Measurements from ENCODE around the gene CELSR2.

- TF ChIP-seq, protein P1, sequence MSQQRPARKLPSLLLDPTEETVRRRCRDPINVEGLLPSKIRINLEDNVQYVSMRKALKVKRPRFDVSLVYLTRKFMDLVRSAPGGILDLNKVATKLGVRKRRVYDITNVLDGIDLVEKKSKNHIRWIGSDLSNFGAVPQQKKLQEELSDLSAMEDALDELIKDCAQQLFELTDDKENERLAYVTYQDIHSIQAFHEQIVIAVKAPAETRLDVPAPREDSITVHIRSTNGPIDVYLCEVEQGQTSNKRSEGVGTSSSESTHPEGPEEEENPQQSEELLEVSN (IDR thresholded peaks at IDR 0.05) = no peak
- TF ChIP-seq, protein P2, sequence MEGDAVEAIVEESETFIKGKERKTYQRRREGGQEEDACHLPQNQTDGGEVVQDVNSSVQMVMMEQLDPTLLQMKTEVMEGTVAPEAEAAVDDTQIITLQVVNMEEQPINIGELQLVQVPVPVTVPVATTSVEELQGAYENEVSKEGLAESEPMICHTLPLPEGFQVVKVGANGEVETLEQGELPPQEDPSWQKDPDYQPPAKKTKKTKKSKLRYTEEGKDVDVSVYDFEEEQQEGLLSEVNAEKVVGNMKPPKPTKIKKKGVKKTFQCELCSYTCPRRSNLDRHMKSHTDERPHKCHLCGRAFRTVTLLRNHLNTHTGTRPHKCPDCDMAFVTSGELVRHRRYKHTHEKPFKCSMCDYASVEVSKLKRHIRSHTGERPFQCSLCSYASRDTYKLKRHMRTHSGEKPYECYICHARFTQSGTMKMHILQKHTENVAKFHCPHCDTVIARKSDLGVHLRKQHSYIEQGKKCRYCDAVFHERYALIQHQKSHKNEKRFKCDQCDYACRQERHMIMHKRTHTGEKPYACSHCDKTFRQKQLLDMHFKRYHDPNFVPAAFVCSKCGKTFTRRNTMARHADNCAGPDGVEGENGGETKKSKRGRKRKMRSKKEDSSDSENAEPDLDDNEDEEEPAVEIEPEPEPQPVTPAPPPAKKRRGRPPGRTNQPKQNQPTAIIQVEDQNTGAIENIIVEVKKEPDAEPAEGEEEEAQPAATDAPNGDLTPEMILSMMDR (IDR thresholded peaks at IDR 0.05; ENCODE audit: control extremely low read depth in 1 of 3, insufficient read depth in 1 of 3, low read depth in 1 of 3, low read length in 3 of 3) = no peak
- no peak for TF ChIP-seq EGR1 (IDR thresholded peaks at IDR 0.05; ENCODE audit: borderline replicate concordance, low read depth, low read length)
- TF ChIP-seq POLR2A (IDR thresholded peaks at IDR 0.05; ENCODE audit: control extremely low read depth in 1 of 2, low read depth in 2 of 2, low read length in 2 of 2) = no peak
- TF ChIP-seq SIN3A (conservative IDR thresholded peaks at IDR 0.05 in 1 of 2, IDR thresholded peaks at IDR 0.05 in 1 of 2; ENCODE audit: low read depth in 1 of 2, low read length in 2 of 2) = no peak
- TF ChIP-seq BRCA1 (IDR thresholded peaks at IDR 0.05; ENCODE audit: low read depth, low read length) = no peak
- TF ChIP-seq SRF (IDR thresholded peaks at IDR 0.05; ENCODE audit: low read depth, low read length) = no peak
- TF ChIP-seq HDAC2 (IDR thresholded peaks at IDR 0.05; ENCODE audit: borderline replicate concordance in 1 of 2, low read depth in 2 of 2, low read length in 2 of 2) = no peak
- TF ChIP-seq, protein P3, sequence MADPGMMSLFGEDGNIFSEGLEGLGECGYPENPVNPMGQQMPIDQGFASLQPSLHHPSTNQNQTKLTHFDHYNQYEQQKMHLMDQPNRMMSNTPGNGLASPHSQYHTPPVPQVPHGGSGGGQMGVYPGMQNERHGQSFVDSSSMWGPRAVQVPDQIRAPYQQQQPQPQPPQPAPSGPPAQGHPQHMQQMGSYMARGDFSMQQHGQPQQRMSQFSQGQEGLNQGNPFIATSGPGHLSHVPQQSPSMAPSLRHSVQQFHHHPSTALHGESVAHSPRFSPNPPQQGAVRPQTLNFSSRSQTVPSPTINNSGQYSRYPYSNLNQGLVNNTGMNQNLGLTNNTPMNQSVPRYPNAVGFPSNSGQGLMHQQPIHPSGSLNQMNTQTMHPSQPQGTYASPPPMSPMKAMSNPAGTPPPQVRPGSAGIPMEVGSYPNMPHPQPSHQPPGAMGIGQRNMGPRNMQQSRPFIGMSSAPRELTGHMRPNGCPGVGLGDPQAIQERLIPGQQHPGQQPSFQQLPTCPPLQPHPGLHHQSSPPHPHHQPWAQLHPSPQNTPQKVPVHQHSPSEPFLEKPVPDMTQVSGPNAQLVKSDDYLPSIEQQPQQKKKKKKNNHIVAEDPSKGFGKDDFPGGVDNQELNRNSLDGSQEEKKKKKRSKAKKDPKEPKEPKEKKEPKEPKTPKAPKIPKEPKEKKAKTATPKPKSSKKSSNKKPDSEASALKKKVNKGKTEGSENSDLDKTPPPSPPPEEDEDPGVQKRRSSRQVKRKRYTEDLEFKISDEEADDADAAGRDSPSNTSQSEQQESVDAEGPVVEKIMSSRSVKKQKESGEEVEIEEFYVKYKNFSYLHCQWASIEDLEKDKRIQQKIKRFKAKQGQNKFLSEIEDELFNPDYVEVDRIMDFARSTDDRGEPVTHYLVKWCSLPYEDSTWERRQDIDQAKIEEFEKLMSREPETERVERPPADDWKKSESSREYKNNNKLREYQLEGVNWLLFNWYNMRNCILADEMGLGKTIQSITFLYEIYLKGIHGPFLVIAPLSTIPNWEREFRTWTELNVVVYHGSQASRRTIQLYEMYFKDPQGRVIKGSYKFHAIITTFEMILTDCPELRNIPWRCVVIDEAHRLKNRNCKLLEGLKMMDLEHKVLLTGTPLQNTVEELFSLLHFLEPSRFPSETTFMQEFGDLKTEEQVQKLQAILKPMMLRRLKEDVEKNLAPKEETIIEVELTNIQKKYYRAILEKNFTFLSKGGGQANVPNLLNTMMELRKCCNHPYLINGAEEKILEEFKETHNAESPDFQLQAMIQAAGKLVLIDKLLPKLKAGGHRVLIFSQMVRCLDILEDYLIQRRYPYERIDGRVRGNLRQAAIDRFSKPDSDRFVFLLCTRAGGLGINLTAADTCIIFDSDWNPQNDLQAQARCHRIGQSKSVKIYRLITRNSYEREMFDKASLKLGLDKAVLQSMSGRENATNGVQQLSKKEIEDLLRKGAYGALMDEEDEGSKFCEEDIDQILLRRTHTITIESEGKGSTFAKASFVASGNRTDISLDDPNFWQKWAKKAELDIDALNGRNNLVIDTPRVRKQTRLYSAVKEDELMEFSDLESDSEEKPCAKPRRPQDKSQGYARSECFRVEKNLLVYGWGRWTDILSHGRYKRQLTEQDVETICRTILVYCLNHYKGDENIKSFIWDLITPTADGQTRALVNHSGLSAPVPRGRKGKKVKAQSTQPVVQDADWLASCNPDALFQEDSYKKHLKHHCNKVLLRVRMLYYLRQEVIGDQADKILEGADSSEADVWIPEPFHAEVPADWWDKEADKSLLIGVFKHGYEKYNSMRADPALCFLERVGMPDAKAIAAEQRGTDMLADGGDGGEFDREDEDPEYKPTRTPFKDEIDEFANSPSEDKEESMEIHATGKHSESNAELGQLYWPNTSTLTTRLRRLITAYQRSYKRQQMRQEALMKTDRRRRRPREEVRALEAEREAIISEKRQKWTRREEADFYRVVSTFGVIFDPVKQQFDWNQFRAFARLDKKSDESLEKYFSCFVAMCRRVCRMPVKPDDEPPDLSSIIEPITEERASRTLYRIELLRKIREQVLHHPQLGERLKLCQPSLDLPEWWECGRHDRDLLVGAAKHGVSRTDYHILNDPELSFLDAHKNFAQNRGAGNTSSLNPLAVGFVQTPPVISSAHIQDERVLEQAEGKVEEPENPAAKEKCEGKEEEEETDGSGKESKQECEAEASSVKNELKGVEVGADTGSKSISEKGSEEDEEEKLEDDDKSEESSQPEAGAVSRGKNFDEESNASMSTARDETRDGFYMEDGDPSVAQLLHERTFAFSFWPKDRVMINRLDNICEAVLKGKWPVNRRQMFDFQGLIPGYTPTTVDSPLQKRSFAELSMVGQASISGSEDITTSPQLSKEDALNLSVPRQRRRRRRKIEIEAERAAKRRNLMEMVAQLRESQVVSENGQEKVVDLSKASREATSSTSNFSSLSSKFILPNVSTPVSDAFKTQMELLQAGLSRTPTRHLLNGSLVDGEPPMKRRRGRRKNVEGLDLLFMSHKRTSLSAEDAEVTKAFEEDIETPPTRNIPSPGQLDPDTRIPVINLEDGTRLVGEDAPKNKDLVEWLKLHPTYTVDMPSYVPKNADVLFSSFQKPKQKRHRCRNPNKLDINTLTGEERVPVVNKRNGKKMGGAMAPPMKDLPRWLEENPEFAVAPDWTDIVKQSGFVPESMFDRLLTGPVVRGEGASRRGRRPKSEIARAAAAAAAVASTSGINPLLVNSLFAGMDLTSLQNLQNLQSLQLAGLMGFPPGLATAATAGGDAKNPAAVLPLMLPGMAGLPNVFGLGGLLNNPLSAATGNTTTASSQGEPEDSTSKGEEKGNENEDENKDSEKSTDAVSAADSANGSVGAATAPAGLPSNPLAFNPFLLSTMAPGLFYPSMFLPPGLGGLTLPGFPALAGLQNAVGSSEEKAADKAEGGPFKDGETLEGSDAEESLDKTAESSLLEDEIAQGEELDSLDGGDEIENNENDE (IDR thresholded peaks at IDR 0.05; ENCODE audit: insufficient replicate concordance, low read length) = no peak
Observed at GRCh38 chr1:109272021-109272799, 22.9 kb downstream of the CELSR2 start.

All from H1 (cell line).